LNCaP clone FGC (cell line): ENCODE data around the gene ENO4.

ENCODE experiments used
- DNase-seq: peaks from one replicate; pipeline ENCODE4 v3.0.0-alpha.2; 2011; ENCODE audit warnings: low read depth
- H3K4me3 ChIP-seq: 2 replicates; pipeline ENCODE4 v1.5.1; 2011; ENCODE audit warnings: mild to moderate bottlenecking, low read depth, low read length, control low read depth
- CTCF ChIP-seq: IDR thresholded peaks from 2 replicates; pipeline ENCODE4 v1.5.1; 2012; ENCODE audit warnings: mild to moderate bottlenecking; ENCODE audit not compliant: control insufficient read depth, insufficient read depth; ENCODE audit errors: extremely low read depth

Gene ENO4

DNA sequence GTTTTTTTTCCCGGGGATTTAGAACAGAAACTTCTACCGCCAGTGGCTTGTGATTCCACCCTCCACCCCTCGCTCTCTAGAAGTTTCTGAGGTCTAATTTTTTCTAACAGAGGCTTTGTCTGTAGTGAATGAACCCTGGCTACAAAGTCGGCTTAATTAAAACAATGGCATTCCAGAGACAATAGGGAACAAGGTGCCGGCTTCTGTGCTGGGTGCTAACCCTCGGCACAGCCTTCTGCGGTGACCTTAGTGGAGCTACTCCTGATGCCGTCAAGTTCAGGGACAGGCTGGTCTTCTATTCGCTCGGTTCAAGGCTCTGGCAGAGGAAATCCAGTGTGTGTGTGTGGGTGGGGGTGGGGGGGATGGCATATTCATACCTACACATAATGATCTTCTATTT lies 32.1 kb upstream of the ENO4 start:
- no peak for TF ChIP-seq CTCF
- DNase-seq: no peak

DNA sequence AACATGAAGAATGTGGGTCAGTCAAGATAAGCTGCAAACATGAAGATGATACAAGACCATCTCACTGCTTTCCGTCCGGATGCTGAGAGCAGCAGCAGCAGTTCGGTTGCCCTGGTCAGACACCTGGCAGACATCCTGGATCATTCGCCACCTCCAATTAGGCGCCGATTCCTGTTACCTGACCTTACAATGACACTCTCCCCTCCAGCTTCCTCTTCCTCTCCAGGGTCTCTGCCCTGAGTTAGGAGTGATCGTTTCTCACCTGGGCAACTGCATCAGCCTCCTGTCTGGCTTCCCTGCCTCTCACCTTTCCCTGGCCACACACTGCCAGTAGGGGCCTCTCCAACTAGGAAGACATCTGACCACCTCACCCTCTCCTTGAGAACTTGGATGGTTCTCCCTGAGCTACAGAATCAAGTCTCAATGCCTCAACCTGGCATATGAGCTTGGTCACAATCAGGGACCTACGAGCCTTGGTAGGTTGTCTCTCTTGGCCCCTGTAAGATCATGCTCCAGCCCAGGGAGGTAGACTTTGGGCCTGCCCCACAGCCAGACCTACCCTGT lies 31.4 kb upstream of the ENO4 start:
- no peak overlapping the region for H3K4me3 ChIP-seq
- TF ChIP-seq CTCF: no peak
- DNase-seq: no peak

More for the DNA sequence above, 32.1 kb upstream of the ENO4 start:
- no peak overlapping the region for H3K4me3 ChIP-seq

DNA sequence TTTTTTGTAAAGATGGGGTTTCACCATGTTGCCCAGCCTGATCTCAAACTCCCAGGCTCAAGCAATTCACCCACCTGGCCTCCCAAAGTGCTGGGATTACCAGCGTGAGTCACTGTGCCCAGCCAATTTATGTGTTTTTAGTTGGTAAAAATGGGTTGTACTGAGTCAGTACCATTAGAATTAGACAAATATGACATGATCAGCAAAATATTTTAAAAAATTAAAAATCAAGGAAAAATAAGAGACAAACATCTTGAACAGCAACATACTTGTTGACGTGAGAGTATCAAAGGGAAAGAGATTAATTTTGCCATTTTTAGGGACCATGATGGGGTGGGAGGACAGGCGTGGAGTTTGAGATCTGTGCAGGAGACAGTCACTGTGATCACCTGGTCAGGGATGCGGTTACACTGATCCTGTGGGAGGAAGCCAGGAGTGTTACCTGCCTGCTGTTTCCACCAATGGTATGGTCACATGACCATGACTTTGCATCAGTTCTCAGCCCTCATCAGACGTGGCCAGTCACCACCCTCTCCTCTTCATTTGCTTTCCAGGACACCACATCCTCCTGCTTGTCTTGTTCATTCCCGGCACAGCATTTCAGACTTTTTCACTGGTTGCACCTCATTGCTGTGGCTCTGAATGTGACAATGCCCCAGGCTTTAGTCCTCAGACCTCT lies 29.2 kb upstream of the ENO4 start:
- H3K4me3 ChIP-seq: no peak overlapping the region
- no peak for DNase-seq
- TF ChIP-seq CTCF: no peak

DNA sequence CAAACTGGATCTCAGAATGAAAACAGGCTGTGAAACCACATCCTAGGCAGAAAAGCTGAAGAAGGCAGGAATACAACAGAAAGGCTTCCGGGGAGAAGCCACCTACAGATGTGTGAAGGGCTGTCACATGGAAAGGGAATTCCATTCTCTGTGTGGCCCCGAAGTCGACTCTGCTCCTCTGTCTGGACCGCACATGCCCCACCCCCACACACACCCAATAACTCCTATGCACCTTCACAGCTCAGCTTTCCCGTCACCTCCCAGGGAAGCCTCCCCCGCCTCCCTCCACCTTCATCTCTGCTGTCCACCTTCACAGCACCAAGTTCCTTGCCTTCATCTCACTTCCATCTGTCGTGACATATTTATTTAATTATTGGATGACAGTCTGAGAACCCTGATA lies 23.4 kb upstream of the ENO4 start:
- TF ChIP-seq CTCF: no peak
- no peak for DNase-seq
- H3K4me3 ChIP-seq: no peak overlapping the region

- TF ChIP-seq CTCF: no peak
- H3K4me3 ChIP-seq: no peak overlapping the region
- DNase-seq: no peak
These were observed 22.5 kb upstream of the ENO4 start for GRCh38 chr10:116826803-116827202.

DNA sequence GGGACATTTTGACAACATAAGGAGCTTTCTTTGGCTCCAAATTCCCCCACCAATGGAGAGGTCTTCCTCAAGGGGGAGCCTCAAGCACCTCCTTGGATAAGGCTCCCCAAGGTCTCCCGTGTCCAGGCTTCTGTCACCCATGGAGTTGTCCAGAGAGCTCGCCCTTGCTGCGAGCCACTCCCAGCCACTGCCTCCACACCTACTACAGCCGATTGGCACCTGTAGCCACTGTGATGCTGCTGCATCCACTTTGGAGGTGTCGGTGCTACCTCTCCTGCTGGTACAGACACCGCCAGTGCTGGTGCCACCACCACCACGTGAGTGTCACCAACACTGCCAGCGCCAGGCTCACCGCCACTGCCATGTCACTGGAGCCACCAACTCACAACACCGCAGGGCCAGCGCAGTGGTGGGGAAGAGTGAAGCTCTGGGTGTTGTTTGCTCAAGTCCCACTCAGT lies 22.1 kb upstream of the ENO4 start:
- no peak for TF ChIP-seq CTCF
- DNase-seq: no peak
- no peak overlapping the region for H3K4me3 ChIP-seq

DNA sequence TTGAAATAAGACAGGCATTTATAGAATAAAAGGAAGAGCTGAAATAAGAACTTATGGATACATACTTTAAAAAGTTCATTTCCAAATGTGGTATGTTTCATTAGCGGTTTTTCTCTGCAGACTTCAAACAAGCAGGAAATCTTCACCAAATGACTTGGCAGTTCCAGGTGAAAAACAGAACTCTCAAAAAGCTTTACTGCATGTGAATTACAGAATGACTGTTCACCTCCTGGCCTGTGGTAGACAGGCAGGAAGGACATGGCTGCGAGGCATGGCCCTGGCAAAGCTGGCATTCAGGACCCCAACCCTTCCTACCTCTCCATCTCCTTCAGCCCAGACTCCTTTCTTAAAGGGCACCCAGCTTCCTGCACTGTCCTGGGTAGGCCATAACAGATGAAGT lies 21.2 kb upstream of the ENO4 start:
- H3K4me3 ChIP-seq: no peak overlapping the region
- DNase-seq: no peak
- TF ChIP-seq CTCF: no peak
